Ecto neural progenitor cell (in vitro differentiated cells): ENCODE data around the gene NT5C3A.
"Not testable (repeated sequence)": the region's sequence is repeated elsewhere in the genome, so short reads cannot be mapped to it uniquely, and the experiment has no call there.

Source experiments
- DNase-seq: peaks from one replicate; pipeline ENCODE4 v3.0.0-alpha.2; 2018; ENCODE audit warnings: low spot score

Gene NT5C3A

GRCh38 chr7:32979246-32979645 is 83.3 kb downstream of the NT5C3A start:
- DNase-seq = not testable (repeated sequence)

- not testable (repeated sequence) for DNase-seq
These were observed 85.4 kb downstream of the NT5C3A start for GRCh38 chr7:32977159-32977558.

GRCh38 chr7:32971967-32972366 is 90.6 kb downstream of the NT5C3A start:
- DNase-seq = not testable (repeated sequence)

- not testable (repeated sequence) for DNase-seq
These were observed 95.4 kb downstream of the NT5C3A start for GRCh38 chr7:32967268-32967582.

- not testable (repeated sequence) for DNase-seq
These were observed 95.9 kb downstream of the NT5C3A start for GRCh38 chr7:32966489-32967267.

- DNase-seq = not testable (repeated sequence)
These were observed 98.0 kb downstream of the NT5C3A start for GRCh38 chr7:32964461-32965159.
